Activated CD8-positive, alpha-beta T cell treated with anti-CD3 and anti-CD28 coated beads, Interleukin-2, amount 10 ng/mL, durations not matched to agents 7 days and 5 days (primary cell): ENCODE measurements around the gene CDC5L. TPM values are rescaled to one million over a fixed set of nuclear protein-coding genes. Genes with fewer than 3 reads are reported as not detected.
A peak's percentile ranks its signal among the peaks of the same experiment; 100 is the strongest.
"Not testable (repeated sequence)": the region's sequence is repeated elsewhere in the genome, so short reads cannot be mapped to it uniquely, and the experiment has no call there.

Experiments
- ATAC-seq: fragments of 150-1000 bp; cut with Tn5 transposase; one replicate; pipeline ENCODE4 v1.10.0; 2021; ENCODE audit warnings: moderate library complexity
- CTCF ChIA-PET: fragments of 350-600 bp; sonication (Branson Sonifier 250); formaldehyde crosslinking; loops from one replicate; lab custom pipeline; 2021; ENCODE audit warnings: antibody characterized with exemption; lab: Charles Lee
- POLR2A ChIA-PET: fragments of 350-600 bp; sonication (Branson Sonifier 250); formaldehyde crosslinking; loops from one replicate; lab custom pipeline; 2021; ENCODE audit warnings: antibody characterized with exemption; lab: Charles Lee
- DNase-seq: peaks from one replicate; pipeline ENCODE4 v3.0.0-alpha.2; 2020
- H3K27ac Mint-ChIP-seq: one replicate; pipeline ENCODE4 v1.8.0; 2021; ENCODE audit warnings: mild to moderate bottlenecking, mixed read lengths
- H3K27me3 Mint-ChIP-seq: one replicate; pipeline ENCODE4 v1.8.0; 2021; ENCODE audit warnings: low read depth, mixed read lengths
- H3K36me3 Mint-ChIP-seq: one replicate; pipeline ENCODE4 v1.8.0; 2021; ENCODE audit warnings: low read depth, mixed read lengths
- H3K4me1 Mint-ChIP-seq: one replicate; pipeline ENCODE4 v1.8.0; 2021; ENCODE audit warnings: low read depth, mixed read lengths
- H3K4me3 Mint-ChIP-seq: one replicate; pipeline ENCODE4 v1.8.0; 2021; ENCODE audit warnings: mild to moderate bottlenecking, mixed read lengths
- H3K9me3 Mint-ChIP-seq: one replicate; pipeline ENCODE4 v1.8.0; 2022; ENCODE audit warnings: mixed read lengths; ENCODE audit not compliant: insufficient read depth
- total RNA-seq, 2 experiments: library from RNA; stranded (reverse); gene quantifications; one replicate each; pipeline ENCODE4 v1.2.3, GENCODE V29; 2021

Gene CDC5L
- total RNA-seq, 2 experiments from 2014 or later: 22.6 to 22.7 TPM

DNA sequence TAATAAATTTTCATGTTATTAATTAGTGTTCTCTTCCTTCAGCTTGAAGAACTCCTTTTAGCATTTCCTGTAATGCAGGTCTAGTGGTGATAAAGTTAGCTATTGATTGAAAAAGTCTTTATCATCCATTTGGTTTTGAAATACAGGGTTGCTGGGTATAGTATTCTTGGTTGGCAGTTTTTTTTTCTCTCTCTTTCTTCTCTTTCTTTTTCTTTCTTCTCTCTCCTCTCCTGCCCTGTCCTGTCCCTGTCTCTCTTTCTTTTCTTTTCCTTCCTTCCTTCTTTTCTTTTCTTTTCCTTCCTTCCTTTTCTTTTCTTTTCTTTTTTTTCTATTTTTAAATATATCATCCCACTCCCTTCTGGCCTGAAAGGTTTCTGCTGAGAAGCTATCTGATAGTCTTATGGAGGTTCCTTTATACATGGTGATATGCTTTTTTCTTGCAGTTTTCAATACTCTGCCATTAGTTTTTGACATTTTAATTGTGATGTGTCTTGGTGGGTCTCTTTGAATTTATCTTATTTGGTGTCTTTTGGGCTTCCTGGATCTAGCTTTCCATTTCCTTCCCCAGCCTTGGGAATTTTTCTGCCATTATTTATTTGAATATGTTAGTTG lies 55.4 kb downstream of the CDC5L start:
- no peak for DNase-seq
- Mint-ChIP-seq H3K9me3 (peaks cover 20% of the 10 kb centered on the region), H3K36me3 (peaks cover 71% of the 10 kb centered on the region), H3K4me1 (peaks cover 1% of the 10 kb centered on the region), H3K27ac (no peak overlapping the region), H3K4me3 (no peak overlapping the region), H3K27me3 (no peaks in the 10 kb centered on the region)
- no peak for ATAC-seq
- CTCF ChIA-PET: interaction anchor here (0.7 to 1.1 kb wide), 2 partner anchors 8 to 12 kb away, joined by 3 to 5 read pairs; no protein-coding TSS in a partner anchor
- POLR2A ChIA-PET: no interaction called here

DNA sequence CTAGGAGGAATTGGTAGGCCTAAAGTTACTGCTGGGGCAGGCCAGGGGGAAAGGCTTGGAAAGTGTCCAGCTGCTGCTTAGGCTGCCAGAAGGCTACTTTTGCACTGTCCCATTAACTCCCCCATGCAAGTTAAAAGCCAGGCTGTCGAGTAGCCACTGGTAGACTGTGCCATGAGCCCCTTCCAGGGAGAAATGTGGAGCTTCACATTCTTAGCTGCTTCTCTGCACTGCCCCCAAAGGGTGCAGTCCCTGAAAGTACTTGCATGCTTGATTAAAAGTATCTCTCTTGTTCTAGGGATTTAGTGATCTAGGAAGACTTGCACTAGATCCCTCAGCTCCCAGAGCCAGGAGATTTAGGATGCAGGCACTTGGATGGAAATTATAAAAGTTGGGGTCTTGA lies 57.3 kb downstream of the CDC5L start:
- H3K4me1 Mint-ChIP-seq: peaks cover 1% of the 10 kb centered on the region
- DNase-seq (no peak), ATAC-seq (no peak)
- H3K27ac Mint-ChIP-seq: no peak overlapping the region
- peaks cover 20% of the 10 kb centered on the region for H3K9me3 Mint-ChIP-seq
- ChIA-PET POLR2A (no interaction called here), CTCF (interaction anchor here (1.0 to 2.7 kb wide), 6 partner anchors 10 to 31 kb away, joined by 4 to 13 read pairs (median 8); no protein-coding TSS in a partner anchor)
- H3K27me3 Mint-ChIP-seq: no peaks in the 10 kb centered on the region
- no peak overlapping the region for H3K4me3 Mint-ChIP-seq
- peaks cover 61% of the 10 kb centered on the region for H3K36me3 Mint-ChIP-seq

DNA sequence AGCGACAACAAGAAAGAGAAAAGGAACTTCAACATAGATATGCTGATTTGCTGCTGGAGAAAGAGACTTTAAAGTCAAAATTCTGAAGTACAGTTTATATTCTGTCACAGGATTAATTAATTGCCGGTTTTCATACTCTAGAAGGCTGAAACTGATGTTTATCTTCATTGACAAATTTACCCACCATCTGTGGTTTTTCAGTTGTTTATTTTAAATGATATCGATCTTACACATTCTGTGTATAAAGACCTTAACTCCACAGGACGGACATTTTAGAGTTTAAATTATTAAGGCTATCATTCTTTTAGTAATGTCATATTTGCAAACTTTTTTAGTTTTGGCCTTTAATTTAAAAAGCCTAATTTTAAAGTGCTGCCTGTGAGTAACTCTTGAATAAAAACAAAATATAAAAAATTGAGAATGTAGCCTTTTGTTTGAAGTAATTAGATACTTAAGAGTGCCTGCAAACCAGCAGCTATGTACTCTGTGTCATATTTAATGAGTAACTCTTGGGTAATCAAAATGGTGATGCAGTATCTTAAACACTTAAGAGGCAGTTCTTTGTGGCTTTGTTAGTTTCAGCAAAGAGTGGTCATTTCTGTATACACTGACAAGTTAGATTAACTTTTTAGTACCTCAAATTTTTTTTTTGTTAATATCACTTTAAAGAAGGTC lies 59.3 kb downstream of the CDC5L start:
- Mint-ChIP-seq H3K4me1 (peaks cover 6% of the 10 kb centered on the region), H3K9me3 (peaks cover 12% of the 10 kb centered on the region), H3K27me3 (no peaks in the 10 kb centered on the region), H3K4me3 (no peak overlapping the region), H3K27ac (no peak overlapping the region), H3K36me3 (peaks cover 50% of the 10 kb centered on the region)
- ATAC-seq: no peak
- CTCF ChIA-PET: interaction anchor here (0.9 to 2.7 kb wide), 4 partner anchors 8 to 15 kb away, joined by 3 to 10 read pairs (median 6); no protein-coding TSS in a partner anchor
- POLR2A ChIA-PET: no interaction called here
- DNase-seq: no peak

DNA sequence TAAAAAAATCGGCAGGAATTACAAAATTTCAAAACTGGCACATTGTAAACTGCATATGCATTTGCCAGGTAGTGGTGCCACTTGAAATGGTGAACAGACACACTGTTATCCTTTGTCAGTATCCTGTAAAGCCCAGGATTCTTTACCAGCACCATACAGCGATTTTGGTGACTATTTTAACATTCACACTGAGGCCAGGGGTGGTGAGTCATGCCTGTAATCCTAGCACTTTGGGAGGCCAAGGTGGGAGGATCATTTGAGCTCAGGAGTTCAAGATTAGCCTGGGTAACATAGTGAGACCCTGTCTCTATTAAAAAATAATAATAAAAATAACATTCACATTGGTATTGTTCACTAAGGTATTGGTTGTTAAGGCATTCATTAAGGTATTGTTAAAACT lies 61.7 kb downstream of the CDC5L start:
- H3K36me3 Mint-ChIP-seq: peaks cover 30% of the 10 kb centered on the region
- H3K4me3 Mint-ChIP-seq, CTCF ChIA-PET, H3K4me1 Mint-ChIP-seq, H3K9me3 Mint-ChIP-seq, ATAC-seq, POLR2A ChIA-PET, H3K27me3 Mint-ChIP-seq, H3K27ac Mint-ChIP-seq, DNase-seq: not testable (repeated sequence)

DNA sequence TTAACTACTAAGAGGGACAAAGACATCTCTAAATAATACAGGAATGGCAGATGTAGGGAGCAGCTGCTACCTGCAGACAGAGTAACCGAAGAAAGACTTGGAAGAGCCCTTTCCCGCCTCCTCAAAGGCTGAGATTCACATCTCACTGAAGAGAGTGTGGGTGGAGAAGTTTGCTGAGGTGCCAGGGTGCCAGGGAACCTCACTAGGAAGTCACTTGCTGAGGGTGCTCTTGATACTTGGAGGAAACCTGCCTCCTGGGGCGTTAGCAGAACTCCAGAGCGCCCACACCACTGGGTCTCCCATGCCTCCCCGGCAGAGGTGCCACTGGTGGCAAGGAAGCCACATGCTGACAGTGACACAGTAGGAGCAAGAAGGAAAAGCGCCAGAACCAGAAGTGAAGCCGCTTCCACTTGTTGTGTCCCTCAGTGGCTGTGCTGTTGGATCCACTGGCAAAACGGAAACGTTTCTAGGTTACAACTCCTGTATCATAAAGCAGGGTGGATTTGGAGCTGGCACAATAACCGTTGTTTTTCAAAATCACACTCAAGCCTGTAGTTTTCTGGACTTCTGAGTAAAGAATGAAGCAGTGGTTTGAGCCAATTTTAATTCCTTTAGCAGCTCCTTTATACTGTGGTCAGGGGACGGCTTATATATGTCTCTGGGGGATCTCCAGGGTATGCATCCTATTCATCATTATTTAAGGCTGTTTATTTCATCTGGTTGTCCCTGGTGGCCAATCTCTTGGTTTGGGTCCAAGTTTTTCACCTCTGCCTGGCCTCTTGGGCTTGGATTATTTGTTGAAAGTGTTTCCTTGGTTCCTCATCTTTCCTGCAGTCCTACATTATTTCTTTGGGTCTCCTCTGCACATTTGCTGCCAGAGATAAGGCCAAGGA lies 64.5 kb downstream of the CDC5L start:
- H3K27ac Mint-ChIP-seq: no peak overlapping the region
- no peak for ATAC-seq
- ChIA-PET POLR2A (no interaction called here), CTCF (interaction anchor here (1.7 kb wide), 1 partner anchor 17 kb away, joined by 3 read pairs; no protein-coding TSS in a partner anchor)
- H3K4me1 Mint-ChIP-seq: peaks cover 8% of the 10 kb centered on the region
- H3K4me3 Mint-ChIP-seq: no peak overlapping the region
- H3K36me3 Mint-ChIP-seq: peaks cover 17% of the 10 kb centered on the region
- no peaks in the 10 kb centered on the region for H3K9me3 Mint-ChIP-seq
- peaks cover 3% of the 10 kb centered on the region for H3K27me3 Mint-ChIP-seq
- no peak for DNase-seq

DNA sequence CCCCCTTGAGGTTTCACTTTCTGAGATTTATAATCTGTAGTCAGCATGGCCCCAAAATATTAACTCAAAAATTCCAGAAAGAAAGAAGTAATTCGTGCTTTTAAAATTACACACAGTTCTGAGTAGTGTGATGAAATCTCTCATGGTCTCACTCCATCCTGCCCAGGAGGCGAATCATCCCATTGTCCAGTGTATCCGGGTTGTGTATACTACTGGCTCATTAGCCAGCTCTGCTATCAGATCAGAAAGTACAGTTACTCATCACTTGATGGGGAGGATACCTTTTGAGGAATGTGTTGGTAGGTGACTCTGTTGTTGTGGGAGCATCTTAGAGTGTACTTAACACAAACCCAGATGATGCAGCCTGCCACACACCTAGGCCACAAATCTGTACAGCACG lies 65.2 kb downstream of the CDC5L start:
- H3K27ac Mint-ChIP-seq: no peak overlapping the region
- CTCF ChIA-PET: interaction anchor here (1.6 to 1.7 kb wide), 2 partner anchors 17 to 25 kb away, joined by 3 to 5 read pairs; no protein-coding TSS in a partner anchor
- peaks cover 14% of the 10 kb centered on the region for H3K36me3 Mint-ChIP-seq
- no peaks in the 10 kb centered on the region for H3K9me3 Mint-ChIP-seq
- H3K27me3 Mint-ChIP-seq: peaks cover 3% of the 10 kb centered on the region
- DNase-seq (no peak), ATAC-seq (no peak)
- no peak overlapping the region for H3K4me3 Mint-ChIP-seq
- H3K4me1 Mint-ChIP-seq: peaks cover 8% of the 10 kb centered on the region
- POLR2A ChIA-PET: no interaction called here

DNA sequence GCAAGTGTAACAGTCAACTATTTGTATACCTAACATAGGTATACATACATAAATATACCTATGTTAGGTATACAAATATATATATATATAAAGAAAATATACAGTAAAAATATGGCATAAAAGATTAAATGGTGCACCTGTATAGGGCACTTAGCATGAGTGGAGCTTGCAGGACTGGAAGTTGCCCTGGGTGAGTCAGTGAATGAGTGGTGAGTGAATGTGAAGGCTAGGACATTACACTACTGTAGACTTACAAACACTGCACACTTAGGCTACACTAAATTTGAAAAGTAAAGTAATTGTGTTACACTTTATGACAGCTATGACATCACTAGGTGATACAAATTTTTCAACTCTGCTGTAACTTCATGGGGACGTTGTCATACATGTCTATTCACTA lies 65.6 kb downstream of the CDC5L start:
- Mint-ChIP-seq H3K36me3 (peaks cover 9% of the 10 kb centered on the region), H3K4me3 (no peak overlapping the region), H3K4me1 (peaks cover 8% of the 10 kb centered on the region), H3K27me3 (peaks cover 6% of the 10 kb centered on the region), H3K9me3 (no peaks in the 10 kb centered on the region), H3K27ac (no peak overlapping the region)
- ATAC-seq (no peak), DNase-seq (no peak)
- CTCF ChIA-PET: interaction anchor here (1.6 to 1.7 kb wide), 2 partner anchors 16 to 25 kb away, joined by 3 to 5 read pairs; no protein-coding TSS in a partner anchor
- POLR2A ChIA-PET: no interaction called here

DNA sequence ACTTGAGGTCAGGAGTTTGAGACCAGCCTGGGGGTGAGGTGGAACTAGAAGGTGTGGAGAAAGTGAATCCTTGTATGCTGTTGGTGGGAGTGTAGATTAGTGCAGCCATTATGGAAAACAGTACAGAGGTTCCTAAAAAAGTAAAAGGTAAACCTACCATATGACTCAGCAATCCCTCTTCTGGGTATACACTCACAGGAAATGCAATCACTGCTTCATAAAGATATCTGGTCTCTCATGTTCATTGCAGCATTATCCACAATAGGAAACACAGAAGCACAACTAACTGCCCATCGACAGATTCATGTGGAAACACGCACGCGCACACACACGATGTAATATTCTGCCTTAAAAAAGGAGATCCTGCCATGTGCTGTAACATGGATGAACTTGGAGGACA lies 66.7 kb downstream of the CDC5L start:
- no peak for ATAC-seq
- Mint-ChIP-seq H3K36me3 (peaks cover 7% of the 10 kb centered on the region), H3K27me3 (peaks cover 6% of the 10 kb centered on the region), H3K27ac (no peak overlapping the region), H3K4me3 (no peak overlapping the region), H3K9me3 (no peaks in the 10 kb centered on the region), H3K4me1 (peaks cover 8% of the 10 kb centered on the region)
- ChIA-PET POLR2A (no interaction called here), CTCF (interaction anchor here (1.6 to 3.1 kb wide), 6 partner anchors 9 to 26 kb away, joined by 5 to 21 read pairs (median 9); no protein-coding TSS in a partner anchor)
- DNase-seq: no peak

DNA sequence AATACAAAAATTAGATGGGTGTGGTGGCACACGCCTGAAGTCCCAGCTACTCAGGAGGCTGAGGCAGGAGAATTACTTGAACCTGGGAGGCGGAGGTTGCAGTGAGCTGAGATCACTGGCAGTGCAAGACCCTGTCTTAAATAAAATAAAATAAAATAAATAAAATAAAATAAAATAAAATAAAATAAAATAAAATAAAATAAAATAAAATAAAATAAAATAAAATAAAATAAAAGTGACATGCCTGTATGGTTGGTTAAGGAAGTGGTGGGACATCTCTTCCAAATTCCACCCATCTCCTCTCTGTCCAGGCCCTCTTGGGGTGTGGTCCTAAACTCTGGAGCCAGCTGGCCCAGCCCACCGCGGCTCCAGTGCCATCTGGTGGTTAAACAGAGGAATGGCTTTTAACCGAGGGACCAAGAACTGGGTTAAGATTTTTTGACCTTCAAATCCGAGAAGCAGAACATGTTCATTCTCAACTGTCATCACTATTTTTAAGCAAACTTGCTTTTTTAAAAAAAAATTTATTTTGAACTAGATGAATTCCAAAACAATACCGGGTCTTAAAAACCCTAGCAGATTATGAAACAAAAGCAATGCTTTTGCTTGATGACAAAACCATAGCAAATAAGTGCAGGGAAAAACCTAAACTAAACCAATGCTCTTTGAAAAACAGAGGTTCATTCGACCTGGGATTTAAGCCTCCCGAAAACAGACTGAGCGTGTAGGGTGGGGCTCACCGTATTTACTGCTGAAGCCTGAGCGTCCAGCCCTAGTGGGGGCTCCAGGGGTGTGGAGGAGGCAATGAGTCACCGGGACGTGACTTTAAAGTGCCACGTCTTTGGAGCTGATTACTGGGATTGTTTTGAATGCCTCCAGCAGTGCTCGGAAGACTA lies 68.8 kb downstream of the CDC5L start:
- Mint-ChIP-seq H3K4me1 (peaks cover 3% of the 10 kb centered on the region), H3K27me3 (peaks cover 6% of the 10 kb centered on the region), H3K27ac (no peak overlapping the region), H3K36me3 (peaks cover 6% of the 10 kb centered on the region), H3K9me3 (no peaks in the 10 kb centered on the region), H3K4me3 (no peak overlapping the region)
- CTCF ChIA-PET: interaction anchor here (0.7 to 3.3 kb wide), 10 partner anchors 10 to 1467 kb away, joined by 3 to 21 read pairs (median 8); no protein-coding TSS in a partner anchor
- POLR2A ChIA-PET: no interaction called here
- DNase-seq (peak; percentile 54), ATAC-seq (peak; percentile 81)

DNA sequence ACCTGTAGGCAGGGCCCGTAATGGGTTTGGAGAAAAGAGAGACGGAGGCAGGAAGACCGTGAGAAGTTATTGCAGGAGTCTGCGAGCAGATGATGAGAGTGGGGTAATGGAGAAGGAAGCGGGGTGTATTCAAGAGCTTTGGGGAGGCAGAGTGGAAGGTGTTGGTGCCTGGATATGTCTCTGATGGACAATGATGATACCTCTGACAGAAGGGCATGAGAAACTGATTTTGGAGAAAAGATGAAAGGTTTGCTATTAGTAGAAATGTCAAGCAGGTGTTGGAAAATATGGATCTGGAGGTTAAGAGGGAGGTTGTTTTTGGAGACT lies 69.4 kb downstream of the CDC5L start:
- ChIA-PET CTCF (interaction anchor here (0.7 to 11.6 kb wide), 8 partner anchors 11 to 1466 kb away, joined by 3 to 52 read pairs (median 8); no protein-coding TSS in a partner anchor), POLR2A (no interaction called here)
- no peak overlapping the region for H3K4me3 Mint-ChIP-seq
- DNase-seq (no peak), ATAC-seq (no peak)
- H3K27me3 Mint-ChIP-seq: peaks cover 6% of the 10 kb centered on the region
- peaks cover 3% of the 10 kb centered on the region for H3K4me1 Mint-ChIP-seq
- peaks cover 2% of the 10 kb centered on the region for H3K36me3 Mint-ChIP-seq
- no peaks in the 10 kb centered on the region for H3K9me3 Mint-ChIP-seq
- H3K27ac Mint-ChIP-seq: no peak overlapping the region

DNA sequence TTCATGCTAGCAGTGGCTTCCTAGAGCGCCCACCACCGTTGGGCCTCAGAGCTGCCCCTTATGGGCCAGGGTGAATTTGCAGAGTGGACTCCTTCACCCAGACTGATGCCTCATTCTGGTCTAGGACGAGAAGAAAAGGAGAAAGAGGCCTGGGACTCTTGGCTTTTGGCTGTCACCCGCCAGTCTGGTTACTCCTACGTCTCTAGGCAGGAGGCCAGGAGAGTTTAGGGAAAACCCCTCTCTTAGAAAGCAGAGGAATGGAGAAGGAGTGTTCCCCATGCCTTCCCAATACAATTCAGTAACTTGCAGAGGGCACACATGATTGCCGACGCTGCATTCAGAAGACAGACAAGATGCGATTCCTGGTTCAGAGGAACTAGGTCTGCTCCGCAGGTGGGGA lies 70.1 kb downstream of the CDC5L start:
- H3K27ac Mint-ChIP-seq: no peak overlapping the region
- H3K27me3 Mint-ChIP-seq: peaks cover 6% of the 10 kb centered on the region
- DNase-seq: no peak
- H3K4me3 Mint-ChIP-seq: no peak overlapping the region
- peaks cover 2% of the 10 kb centered on the region for H3K36me3 Mint-ChIP-seq
- H3K9me3 Mint-ChIP-seq: no peaks in the 10 kb centered on the region
- POLR2A ChIA-PET: no interaction called here
- H3K4me1 Mint-ChIP-seq: peaks cover 3% of the 10 kb centered on the region
- CTCF ChIA-PET: interaction anchor here (0.7 to 11.6 kb wide), 8 partner anchors 11 to 189 kb away, joined by 3 to 52 read pairs (median 8); no protein-coding TSS in a partner anchor
- ATAC-seq: no peak
